ENCODE data around the gene NEFH. TPM values are rescaled to one million over a fixed set of nuclear protein-coding genes. Genes with fewer than 3 reads are reported as not detected.

Gene NEFH
- total RNA-seq, 1 experiment from 2014 or later = 5.7 TPM

DNA sequence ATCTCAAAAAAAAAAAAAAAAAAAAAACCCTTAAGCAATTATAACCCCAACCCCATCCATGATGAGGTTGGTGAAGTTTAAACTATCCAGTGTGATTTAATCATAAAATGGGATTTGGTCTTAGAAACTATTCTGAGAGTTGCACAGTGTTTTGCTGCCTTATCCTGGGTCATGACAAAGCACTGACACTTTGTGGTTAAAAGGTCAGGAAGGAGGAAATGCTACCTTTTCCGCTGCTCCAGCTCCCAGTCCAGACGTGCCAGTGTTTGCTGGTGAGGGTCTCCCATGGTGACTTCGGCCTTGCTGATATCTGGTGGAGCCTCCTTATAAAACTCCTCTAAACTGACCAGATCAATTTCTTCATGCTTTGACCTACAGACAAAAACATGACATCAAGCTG is 59.1 kb downstream of the NEFH start:
- H3K4ac ChIP-seq (ENCODE audit: low read depth, low read length) = no peak overlapping the region
- no peaks in the 10 kb centered on the region for H3K79me1 ChIP-seq (ENCODE audit: insufficient read depth, low read depth, low read length, poor library complexity, severe bottlenecking)
- H3K9ac ChIP-seq (ENCODE audit: extremely low read depth, insufficient read length, low read length) = no peak overlapping the region
- no peaks in the 10 kb centered on the region for H3K9me3 ChIP-seq (ENCODE audit: control insufficient read depth, low read depth, low read length)
- no peak overlapping the region for H2BK15ac ChIP-seq (ENCODE audit: low read depth, low read length)
- Mint-ChIP-seq H3K4me1 (no peaks in the 10 kb centered on the region), H3K9me3 (no peaks in the 10 kb centered on the region), H3K27me3 (ENCODE audit: low read depth) (no peaks in the 10 kb centered on the region), H3K4me3 (no peak overlapping the region), H3K36me3 (ENCODE audit: insufficient read depth in 1 of 3, low read depth in 3 of 3) (peaks cover 48 to 84% (median 75%) of the 10 kb centered on the region in 3 experiments), H3K27ac (no peak overlapping the region)
- H3K23ac ChIP-seq (ENCODE audit: insufficient read length, low read depth, low read length) = no peak overlapping the region
- H4K5ac ChIP-seq (ENCODE audit: insufficient read length, low read depth, low read length) = no peak overlapping the region
- H3K27ac ChIP-seq (ENCODE audit: insufficient read length, low read depth, low read length) = no peak overlapping the region
- H4K8ac ChIP-seq (replicated peaks; ENCODE audit: insufficient read length, low read depth, low read length) = no peak overlapping the region
- H2BK20ac ChIP-seq (ENCODE audit: low read depth, low read length, poor library complexity, severe bottlenecking) = no peak overlapping the region
- no peak overlapping the region for H2BK12ac ChIP-seq (ENCODE audit: insufficient read length, low read depth, low read length)
- TF ChIP-seq, protein P1, sequence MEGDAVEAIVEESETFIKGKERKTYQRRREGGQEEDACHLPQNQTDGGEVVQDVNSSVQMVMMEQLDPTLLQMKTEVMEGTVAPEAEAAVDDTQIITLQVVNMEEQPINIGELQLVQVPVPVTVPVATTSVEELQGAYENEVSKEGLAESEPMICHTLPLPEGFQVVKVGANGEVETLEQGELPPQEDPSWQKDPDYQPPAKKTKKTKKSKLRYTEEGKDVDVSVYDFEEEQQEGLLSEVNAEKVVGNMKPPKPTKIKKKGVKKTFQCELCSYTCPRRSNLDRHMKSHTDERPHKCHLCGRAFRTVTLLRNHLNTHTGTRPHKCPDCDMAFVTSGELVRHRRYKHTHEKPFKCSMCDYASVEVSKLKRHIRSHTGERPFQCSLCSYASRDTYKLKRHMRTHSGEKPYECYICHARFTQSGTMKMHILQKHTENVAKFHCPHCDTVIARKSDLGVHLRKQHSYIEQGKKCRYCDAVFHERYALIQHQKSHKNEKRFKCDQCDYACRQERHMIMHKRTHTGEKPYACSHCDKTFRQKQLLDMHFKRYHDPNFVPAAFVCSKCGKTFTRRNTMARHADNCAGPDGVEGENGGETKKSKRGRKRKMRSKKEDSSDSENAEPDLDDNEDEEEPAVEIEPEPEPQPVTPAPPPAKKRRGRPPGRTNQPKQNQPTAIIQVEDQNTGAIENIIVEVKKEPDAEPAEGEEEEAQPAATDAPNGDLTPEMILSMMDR (conservative IDR thresholded peaks at IDR 0.05) = no peak
- H3K14ac ChIP-seq (ENCODE audit: insufficient read depth, low read length) = no peak overlapping the region
- H4K20me1 ChIP-seq (ENCODE audit: control insufficient read depth, insufficient read depth, insufficient read length) = no peaks in the 10 kb centered on the region
- H3K56ac ChIP-seq (ENCODE audit: insufficient read length, low read depth, low read length) = no peak overlapping the region
- no CpG with 5 or more reads among the region's 3 CpGs for WGBS (ENCODE audit: extremely low coverage, insufficient read length, low lambda C conversion rate)
- H3K27me3 ChIP-seq (ENCODE audit: insufficient read depth, low read length) = no peaks in the 10 kb centered on the region; the same call in 1 of the 2 replicates
- H3K79me2 ChIP-seq (ENCODE audit: insufficient read depth, low read length) = no peaks in the 10 kb centered on the region
- H2BK5ac ChIP-seq (ENCODE audit: insufficient read length, low read length) = no peak overlapping the region
- H3K4me1 ChIP-seq (ENCODE audit: insufficient read depth, low read length) = no peaks in the 10 kb centered on the region
- DNase-seq = no peak
- no peak overlapping the region for H2BK120ac ChIP-seq (ENCODE audit: low read depth, low read length, poor library complexity, severe bottlenecking)
- H3T11ph ChIP-seq (ENCODE audit: low read length) = no peak overlapping the region
- no peak overlapping the region for H3K4me2 ChIP-seq (ENCODE audit: insufficient read depth, insufficient read length, low read length)
- H2AFZ ChIP-seq (ENCODE audit: low read length) = no peak overlapping the region
- no peak overlapping the region for H2AK5ac ChIP-seq (ENCODE audit: insufficient read length, low read length)
- no peak overlapping the region for H3K18ac ChIP-seq (ENCODE audit: insufficient read length, low read depth, low read length)
- no peak overlapping the region for H4K91ac ChIP-seq (ENCODE audit: insufficient read length, low read depth, low read length)
- no peaks in the 10 kb centered on the region for H3K23me2 ChIP-seq (ENCODE audit: insufficient read length, low read depth, low read length, poor library complexity, severe bottlenecking)

Other genes with a start within 250 kb of the NEFH start
- gene RHBDD3, start 212.2 kb upstream of the NEFH start, total RNA-seq (2021) = 92.9 and 99.7 TPM in 2 replicates
- 456 and 462 TPM in 2 replicates for gene EWSR1, start 211.9 kb upstream of the NEFH start, total RNA-seq (2021)
- 8.0 and 8.1 TPM in 2 replicates for gene GAS2L1, start 173.6 kb upstream of the NEFH start, total RNA-seq (2021)
- gene RASL10A, start 164.5 kb upstream of the NEFH start, total RNA-seq (2021) = 0.90 and 0.92 TPM in 2 replicates
- 64.0 and 67.4 TPM in 2 replicates for gene AP1B1, start 91.6 kb upstream of the NEFH start, total RNA-seq (2021)
- gene RFPL1, start 41.6 kb upstream of the NEFH start, total RNA-seq (2021) = not detected in 2 replicates
- gene THOC5, start 73.5 kb downstream of the NEFH start, total RNA-seq (2021) = 68.2 and 71.8 TPM in 2 replicates
- gene NIPSNAP1, start 100.9 kb downstream of the NEFH start, total RNA-seq (2021) = 169 and 171 TPM in 2 replicates
- 46.5 and 50.9 TPM in 2 replicates for gene NF2, start 123.4 kb downstream of the NEFH start, total RNA-seq (2021)
- gene CABP7, start 239.8 kb downstream of the NEFH start, total RNA-seq (2021) = 0.81 and 0.83 TPM in 2 replicates